ENCODE results near the gene LHPP.
"Not testable (repeated sequence)": the region's sequence is repeated elsewhere in the genome, so short reads cannot be mapped to it uniquely, and the experiment has no call there.

The LHPP gene

DNA sequence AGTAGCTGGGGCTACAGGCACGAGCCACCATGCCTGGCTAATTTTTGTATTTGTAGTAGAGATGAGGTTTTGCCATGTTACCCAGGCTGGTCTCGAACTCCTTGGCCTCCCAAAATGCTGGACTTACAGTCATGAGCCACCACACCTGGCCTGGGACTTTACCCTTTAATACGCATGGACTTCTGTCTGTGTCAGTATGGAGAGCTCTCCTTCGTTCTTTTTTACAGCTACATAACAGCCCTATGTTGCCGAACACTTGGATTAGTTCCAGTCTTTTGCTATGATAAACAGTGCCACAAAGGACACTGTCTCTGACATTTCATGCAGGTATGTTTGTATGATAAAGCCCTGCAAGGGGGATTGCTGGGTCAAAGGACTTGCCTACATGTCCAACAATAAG is 32.0 kb upstream of the LHPP start:
- no peak for DNase-seq (ENCODE audit: low spot score in 2 of 2)
- Histone ChIP-seq H3K9me3 (no peaks in the 10 kb centered on the region), H3K4me3 (no peak overlapping the region), H3K36me3 (replicated peaks) (no peaks in the 10 kb centered on the region), H3K4me1 (no peaks in the 10 kb centered on the region), H3K27me3 (ENCODE audit: low read depth) (no peaks in the 10 kb centered on the region)
- in situ Hi-C loops (cut with MboI; ENCODE audit: low sequenced_read_pairs), result no loop called here

DNA sequence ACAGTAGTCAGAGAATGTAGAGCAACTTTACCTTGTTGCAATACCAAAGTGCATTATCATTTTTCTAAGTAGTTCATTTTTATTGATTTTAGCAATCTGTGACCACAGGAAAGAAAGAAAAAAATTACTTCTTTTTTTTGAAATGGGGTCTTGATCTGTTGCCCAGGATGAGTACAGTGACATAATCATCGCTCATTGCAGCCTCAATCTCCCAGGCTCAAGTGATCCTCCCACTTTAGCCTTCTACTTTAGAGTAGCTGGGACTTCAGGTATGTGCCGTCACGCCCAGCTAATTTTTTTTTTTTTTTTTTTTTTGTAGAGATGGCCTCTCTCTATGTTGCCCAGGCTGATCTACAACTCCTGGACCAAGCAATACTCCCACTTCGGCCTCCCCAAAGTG is 31.5 kb upstream of the LHPP start:
- Histone ChIP-seq H3K4me1 (no peaks in the 10 kb centered on the region), H3K27me3 (ENCODE audit: low read depth) (no peaks in the 10 kb centered on the region), H3K9me3 (no peaks in the 10 kb centered on the region), H3K36me3 (replicated peaks) (no peaks in the 10 kb centered on the region), H3K4me3 (no peak overlapping the region)
- DNase-seq (ENCODE audit: low spot score in 2 of 2), result no peak
- in situ Hi-C loops (cut with MboI; ENCODE audit: low sequenced_read_pairs), result no loop called here

DNA sequence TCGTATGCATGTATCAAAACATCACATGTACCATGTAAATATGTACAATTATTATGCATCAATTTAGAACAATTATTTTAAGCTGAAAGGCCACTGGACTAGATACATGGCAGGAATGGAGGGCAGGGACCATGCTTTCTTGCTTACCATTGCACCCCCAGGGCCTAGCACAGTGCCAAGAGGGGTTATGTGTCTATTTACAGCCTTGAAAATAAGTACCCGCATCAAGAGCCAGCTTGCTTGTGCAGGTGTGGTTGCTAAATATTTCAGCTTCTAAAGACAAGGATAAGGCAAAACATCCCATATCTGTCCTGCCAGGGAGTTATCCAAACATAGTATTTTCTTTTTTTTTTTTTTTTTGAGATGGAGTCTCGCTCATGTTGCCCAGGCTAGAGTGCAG is 28.2 kb upstream of the LHPP start:
- no peak overlapping the region for H3K4me3 ChIP-seq
- H3K36me3 ChIP-seq (replicated peaks), result no peaks in the 10 kb centered on the region
- no peaks in the 10 kb centered on the region for H3K27me3 ChIP-seq (ENCODE audit: low read depth)
- no peaks in the 10 kb centered on the region for H3K4me1 ChIP-seq
- H3K9me3 ChIP-seq, result no peaks in the 10 kb centered on the region
- DNase-seq (ENCODE audit: low spot score in 2 of 2), result no peak
- in situ Hi-C loops (cut with MboI; ENCODE audit: low sequenced_read_pairs), result no loop called here

DNA sequence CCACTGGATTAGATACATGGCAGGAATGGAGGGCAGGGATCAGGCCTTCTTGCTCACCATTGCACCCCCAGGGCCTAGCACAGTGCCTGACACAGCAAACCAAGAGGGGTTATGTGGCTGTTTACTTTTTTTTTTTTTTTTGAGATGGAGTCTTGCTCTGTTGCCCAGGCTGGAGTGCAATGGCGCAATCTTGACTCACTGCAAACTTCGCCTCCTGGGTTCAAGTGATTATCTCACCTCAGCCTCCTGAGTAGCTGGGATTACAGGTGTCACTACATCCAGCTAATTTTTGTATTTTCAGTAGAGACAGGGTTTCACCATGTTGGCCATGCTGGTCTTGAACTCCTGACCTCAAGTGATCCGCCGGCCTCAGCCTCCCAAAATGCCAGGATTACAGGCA is 25.9 kb upstream of the LHPP start:
- H3K9me3 ChIP-seq; in situ Hi-C loops (cut with MboI; ENCODE audit: low sequenced_read_pairs); DNase-seq (ENCODE audit: low spot score in 2 of 2); H3K36me3 ChIP-seq (replicated peaks); H3K4me3 ChIP-seq; H3K4me1 ChIP-seq; H3K27me3 ChIP-seq (ENCODE audit: low read depth): not testable (repeated sequence)

DNA sequence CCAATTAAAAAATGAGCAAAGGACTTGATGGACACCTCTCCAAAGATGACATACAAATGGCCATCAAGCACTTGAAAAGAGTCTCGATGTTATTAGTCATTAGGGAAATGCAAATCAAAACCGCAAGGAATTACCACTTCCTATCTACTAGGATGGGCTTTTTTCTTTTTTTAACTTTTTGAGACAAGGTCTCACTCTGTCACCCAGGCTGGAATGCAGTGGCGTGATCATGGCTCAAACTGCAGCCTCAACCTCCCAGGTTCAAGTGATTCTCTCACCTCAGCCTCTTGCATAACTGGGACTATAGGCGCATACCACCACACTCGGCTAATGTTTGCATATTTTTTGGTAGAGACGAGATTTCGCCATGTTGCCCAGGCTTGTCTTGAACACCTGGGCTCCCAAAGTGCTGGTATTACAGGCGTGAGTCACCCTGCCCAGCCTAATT is 25.4 kb upstream of the LHPP start:
- no peaks in the 10 kb centered on the region for H3K36me3 ChIP-seq (replicated peaks)
- H3K4me3 ChIP-seq, result no peak overlapping the region
- in situ Hi-C loops (cut with MboI; ENCODE audit: low sequenced_read_pairs), result no loop called here
- no peaks in the 10 kb centered on the region for H3K9me3 ChIP-seq
- H3K4me1 ChIP-seq, result no peaks in the 10 kb centered on the region
- H3K27me3 ChIP-seq (ENCODE audit: low read depth), result no peaks in the 10 kb centered on the region
- DNase-seq (ENCODE audit: low spot score in 2 of 2), result no peak

DNA sequence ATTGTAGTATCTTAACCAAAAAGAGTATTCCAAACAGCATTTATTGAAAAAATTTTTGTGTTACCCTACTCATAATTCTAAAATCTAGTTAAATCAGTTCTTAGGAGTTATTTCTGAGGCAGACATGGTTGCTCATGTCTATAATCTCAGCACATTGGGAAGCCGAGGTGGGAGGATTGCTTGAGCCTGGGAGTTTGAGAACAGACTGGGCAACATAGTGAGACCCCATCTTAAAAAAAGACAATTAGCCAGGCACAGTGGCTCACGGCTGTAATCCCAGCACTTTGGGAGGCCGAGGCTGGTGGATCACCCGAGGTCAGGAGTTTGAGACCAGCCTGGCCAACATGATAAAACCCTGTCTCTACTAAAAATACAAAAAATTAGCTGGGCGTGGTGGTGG is 19.9 kb upstream of the LHPP start:
- H3K36me3 ChIP-seq (replicated peaks); in situ Hi-C loops (cut with MboI; ENCODE audit: low sequenced_read_pairs); H3K9me3 ChIP-seq; H3K27me3 ChIP-seq (ENCODE audit: low read depth); H3K4me1 ChIP-seq; H3K4me3 ChIP-seq; DNase-seq (ENCODE audit: low spot score in 2 of 2): not testable (repeated sequence)

DNA sequence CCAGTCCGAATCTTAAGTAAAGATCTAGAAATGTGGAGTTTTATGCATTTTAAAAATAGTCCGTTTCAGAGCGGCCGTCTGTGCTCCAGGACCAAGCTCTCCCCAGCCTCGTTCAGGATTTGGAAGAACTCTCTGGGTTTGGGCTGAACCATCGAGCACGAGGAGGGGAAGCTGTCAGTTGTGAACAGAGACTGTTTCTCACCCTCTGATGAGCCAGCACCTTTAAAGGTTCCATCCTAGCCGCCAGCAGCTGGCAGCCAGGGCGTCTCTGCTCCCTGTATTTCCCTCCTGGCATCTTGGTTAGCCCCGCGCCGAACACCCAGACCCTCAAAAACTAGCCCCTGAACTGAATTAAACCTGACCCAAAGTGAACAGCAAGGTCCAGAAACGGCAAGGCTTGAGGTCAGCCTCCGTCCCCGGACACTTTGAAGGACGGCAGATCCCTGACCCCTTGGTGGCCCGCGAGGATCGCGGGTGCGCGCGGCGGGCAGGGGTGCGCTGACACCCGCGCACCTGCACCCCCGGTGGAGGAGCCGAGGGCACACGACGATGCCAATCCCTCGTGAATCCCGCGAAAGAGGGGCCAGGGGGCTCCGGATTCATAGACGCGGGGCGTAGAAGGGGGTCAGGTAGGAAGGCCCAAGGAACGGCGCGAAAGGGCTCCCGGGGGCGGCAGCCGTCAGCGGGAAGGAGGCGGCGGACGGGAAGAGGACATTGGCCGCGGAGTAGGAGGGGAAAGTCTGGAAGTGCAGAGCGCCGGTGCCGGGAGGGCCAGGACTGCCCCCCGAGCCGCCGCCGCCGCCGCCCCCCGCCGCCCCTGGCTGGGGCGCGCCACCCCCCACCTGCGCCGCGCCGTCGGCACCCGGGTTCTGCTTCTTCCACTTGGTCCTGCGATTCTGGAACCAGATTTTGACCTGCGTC is 14.5 kb upstream of the LHPP start:
- peaks cover 31% of the 10 kb centered on the region for H3K27me3 ChIP-seq (ENCODE audit: low read depth)
- no peaks in the 10 kb centered on the region for H3K9me3 ChIP-seq
- H3K36me3 ChIP-seq (replicated peaks), result no peaks in the 10 kb centered on the region
- DNase-seq (ENCODE audit: low spot score in 2 of 2), result no peak
- H3K4me1 ChIP-seq, result peaks cover 9% of the 10 kb centered on the region
- in situ Hi-C loops (cut with MboI; ENCODE audit: low sequenced_read_pairs), result no loop called here
- H3K4me3 ChIP-seq, result no peak overlapping the region

DNA sequence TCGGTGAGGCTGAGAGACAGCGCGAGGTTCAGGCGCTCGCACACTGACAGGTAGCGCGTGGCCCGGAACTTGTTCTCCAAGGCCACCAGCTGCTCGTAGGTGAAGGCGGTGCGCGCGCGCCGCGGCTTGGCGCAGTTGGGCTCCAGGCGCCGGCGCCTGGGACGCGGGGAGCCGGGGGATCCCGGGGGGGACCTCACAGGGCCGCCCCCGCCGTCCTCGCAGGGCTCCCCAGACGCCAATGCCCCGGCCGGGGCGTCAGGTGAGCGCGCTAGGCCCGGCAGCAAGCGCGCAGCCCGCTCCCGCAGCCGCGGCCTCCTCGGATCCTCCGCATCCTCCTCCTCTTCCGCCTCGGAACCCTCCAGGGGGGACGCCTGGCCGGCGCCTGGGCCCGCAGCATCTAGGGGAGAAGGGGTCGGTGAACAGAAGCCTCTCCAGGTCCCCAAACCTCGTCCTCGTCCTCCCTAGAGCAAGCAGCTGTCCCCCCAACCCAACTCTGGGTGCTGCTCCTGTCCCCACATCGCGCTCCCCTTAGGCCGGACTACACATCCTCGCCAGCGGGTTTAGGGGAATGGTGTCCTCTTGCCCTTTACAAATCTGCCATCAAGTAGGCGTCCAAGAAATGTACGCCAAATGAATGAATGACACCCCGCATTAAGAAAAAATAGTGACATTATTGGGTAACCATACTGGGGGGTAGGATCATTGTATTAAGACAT is 13.7 kb upstream of the LHPP start:
- Histone ChIP-seq H3K27me3 (ENCODE audit: low read depth) (peaks cover 31% of the 10 kb centered on the region), H3K4me1 (peaks cover 9% of the 10 kb centered on the region), H3K9me3 (no peaks in the 10 kb centered on the region), H3K4me3 (no peak overlapping the region), H3K36me3 (replicated peaks) (no peaks in the 10 kb centered on the region)
- in situ Hi-C loops (cut with MboI; ENCODE audit: low sequenced_read_pairs), result no loop called here
- no peak for DNase-seq (ENCODE audit: low spot score in 2 of 2)

DNA sequence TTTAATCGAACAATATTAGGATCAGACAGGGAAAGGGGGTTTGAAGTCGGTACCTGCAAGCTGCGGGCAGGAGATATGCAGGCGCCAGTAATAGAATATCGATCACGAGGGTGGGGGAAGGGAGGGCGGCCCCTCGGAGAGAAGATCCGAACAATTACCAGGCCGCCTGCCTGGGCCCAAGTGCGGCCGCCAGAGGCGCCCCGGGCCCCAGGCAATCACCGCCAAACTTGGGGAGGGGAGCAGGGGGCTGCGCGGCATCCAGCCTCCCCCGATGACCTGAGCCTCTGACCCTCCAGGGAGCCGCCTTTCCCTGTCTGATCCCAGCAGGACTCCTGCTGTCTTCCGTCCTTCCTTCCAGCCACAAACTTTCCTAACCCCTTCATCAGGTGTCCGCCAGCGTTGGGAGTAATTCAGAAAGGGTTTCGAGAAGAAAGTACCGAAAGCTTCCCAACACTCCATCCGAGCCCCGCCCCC is 12.9 kb upstream of the LHPP start:
- no peak overlapping the region for H3K4me3 ChIP-seq
- no peak for DNase-seq (ENCODE audit: low spot score in 2 of 2)

DNA sequence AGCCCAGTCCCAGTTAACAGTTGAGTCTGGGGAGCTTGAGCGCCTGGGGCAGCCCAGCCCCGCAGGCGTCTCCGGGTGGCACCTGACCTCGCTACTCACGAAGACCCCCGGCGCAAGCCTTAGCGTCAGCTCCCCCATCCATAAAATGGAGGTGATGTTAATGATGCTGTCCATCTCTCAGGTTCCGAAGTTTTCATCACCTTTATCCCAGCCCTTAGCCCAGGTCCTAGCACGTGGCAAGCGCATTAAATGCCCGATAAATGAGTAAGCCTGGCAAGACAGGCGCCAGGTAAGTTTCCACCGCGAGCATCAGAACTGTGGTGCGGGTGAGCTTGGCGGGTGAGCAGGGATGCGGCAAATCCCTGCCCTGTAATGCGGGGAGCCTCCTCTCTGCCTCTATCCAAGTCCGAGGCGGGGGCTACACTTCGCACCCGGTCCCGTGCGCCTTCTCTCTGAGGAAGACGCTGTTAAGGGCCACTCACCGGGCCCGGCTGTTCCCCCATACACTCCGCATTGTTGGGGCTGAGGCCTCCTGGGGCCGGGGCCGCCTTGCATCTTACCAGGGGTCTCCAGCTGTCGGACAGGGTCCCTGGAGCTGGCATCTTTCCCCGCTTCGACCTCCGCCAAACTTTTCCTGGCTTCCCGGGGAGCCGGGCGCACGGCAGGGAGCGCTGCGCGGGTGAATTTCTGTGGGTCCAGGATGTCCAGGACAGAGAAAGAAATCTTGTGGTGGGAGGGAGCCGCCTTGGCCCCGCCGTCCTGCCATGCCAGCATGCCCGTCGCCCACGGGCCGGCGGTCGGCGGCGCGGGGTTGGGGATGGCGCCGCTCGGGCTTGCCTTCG is 12.2 kb upstream of the LHPP start:
- Histone ChIP-seq H3K36me3 (replicated peaks) (no peaks in the 10 kb centered on the region), H3K9me3 (no peaks in the 10 kb centered on the region), H3K4me1 (peaks cover 19% of the 10 kb centered on the region), H3K4me3 (peak overlapping the region; percentile 21), H3K27me3 (ENCODE audit: low read depth) (peaks cover 31% of the 10 kb centered on the region)
- in situ Hi-C loops (cut with MboI; ENCODE audit: low sequenced_read_pairs), result no loop called here
- DNase-seq (ENCODE audit: low spot score in 2 of 2), result no peak

More for the DNA sequence above, 12.9 kb upstream of the LHPP start:
- peaks cover 12% of the 10 kb centered on the region for H3K4me1 ChIP-seq
- in situ Hi-C loops (cut with MboI; ENCODE audit: low sequenced_read_pairs), result no loop called here
- H3K9me3 ChIP-seq, result no peaks in the 10 kb centered on the region
- H3K27me3 ChIP-seq (ENCODE audit: low read depth), result peaks cover 31% of the 10 kb centered on the region
- no peaks in the 10 kb centered on the region for H3K36me3 ChIP-seq (replicated peaks)

DNA sequence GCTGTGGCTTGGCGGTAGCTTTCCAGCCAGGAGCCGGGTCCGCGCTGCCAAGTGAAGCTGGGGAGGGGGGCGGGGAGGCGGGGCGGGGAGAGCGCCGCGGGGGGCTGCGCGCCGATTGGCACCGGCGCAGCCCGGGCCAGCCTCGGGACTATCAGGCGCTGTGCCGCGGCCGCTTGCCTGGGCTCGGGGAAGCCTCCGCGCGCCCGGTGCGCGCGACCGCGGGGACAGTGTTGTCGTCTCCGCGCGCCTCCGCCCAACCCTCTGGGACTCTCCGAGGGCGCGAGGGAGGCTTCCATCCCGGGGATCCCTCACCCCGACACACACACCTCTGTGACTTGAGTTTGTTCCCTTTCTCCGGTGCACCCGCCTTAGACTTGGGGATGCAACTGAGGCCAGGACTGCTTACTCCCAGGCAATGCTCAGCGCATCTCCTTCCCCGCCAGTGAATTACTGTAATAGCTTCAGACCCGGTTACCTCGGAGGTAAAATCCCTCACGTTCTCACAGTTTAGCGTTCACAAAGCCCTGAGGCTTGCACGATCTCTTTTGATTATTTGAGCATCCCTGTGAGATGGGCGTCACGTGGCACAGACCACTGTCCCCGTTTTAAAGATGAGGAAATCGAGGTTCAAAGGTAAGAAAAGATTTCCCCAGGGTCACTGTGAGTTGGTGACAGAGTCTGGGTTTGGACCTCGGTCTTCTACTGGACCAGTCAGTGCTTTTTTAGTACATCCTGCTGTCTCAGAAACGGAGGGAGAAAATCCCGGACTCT is 11.4 kb upstream of the LHPP start, which contains the start of gene NKX1-2:
NKX1-2 (minus strand) TSS at position 24 of the 771 bp plus-strand sequence. CDS start 92 bp downstream, outside the sequence.
- Histone ChIP-seq H3K4me1 (peaks cover 21% of the 10 kb centered on the region), H3K9me3 (no peaks in the 10 kb centered on the region), H3K36me3 (replicated peaks) (no peaks in the 10 kb centered on the region), H3K4me3 (peak within 1 kb of the TSS; percentile 21), H3K27me3 (ENCODE audit: low read depth) (peaks cover 31% of the 10 kb centered on the region)
- peak in 1 of 2 experiments; percentile 51 for DNase-seq (ENCODE audit: low spot score in 2 of 2)
- in situ Hi-C loops (cut with MboI; ENCODE audit: low sequenced_read_pairs), result no loop called here

DNA sequence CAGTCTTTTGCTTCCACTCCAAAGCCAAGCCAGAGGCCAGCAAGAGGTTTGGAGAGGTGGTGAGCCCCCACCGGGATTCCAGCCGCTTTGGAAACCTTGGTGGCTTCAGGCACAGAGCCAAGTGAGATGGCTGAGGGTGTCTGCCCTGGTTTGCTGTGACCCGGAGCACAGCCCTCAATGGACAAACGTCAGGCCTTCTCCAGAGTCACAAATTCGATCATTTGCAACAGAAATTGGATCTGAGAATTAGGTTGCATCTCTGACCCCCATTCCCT is 10.9 kb upstream of the LHPP start:
- DNase-seq (ENCODE audit: low spot score in 2 of 2), result no peak
- peaks cover 30% of the 10 kb centered on the region for H3K27me3 ChIP-seq (ENCODE audit: low read depth)
- no peaks in the 10 kb centered on the region for H3K36me3 ChIP-seq (replicated peaks)
- H3K9me3 ChIP-seq, result no peaks in the 10 kb centered on the region
- no peak overlapping the region for H3K4me3 ChIP-seq
- H3K4me1 ChIP-seq, result peaks cover 21% of the 10 kb centered on the region
- in situ Hi-C loops (cut with MboI; ENCODE audit: low sequenced_read_pairs), result no loop called here

DNA sequence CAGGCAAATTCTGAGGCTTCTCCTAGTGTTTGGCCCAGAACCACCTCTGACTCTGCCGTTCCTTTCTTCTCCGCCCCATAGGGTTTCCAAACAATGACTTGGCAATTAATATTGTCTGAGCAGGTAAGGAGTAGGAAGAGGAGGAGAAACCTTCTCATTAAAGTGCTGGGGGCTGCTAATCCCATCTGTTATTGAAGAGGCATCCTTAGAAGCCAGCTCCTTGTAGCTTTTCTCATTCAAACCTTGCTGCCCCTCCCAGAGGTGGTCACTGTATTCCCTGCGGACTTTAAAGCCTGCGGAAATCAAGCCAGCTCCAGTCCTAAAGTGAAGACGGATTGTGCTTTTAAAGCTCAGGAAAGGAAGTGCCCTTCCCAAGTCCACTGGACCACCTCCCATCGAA is 10.3 kb upstream of the LHPP start:
- peak in 1 of 2 experiments; percentile 22 for DNase-seq (ENCODE audit: low spot score in 2 of 2)
- Histone ChIP-seq H3K4me3 (no peak overlapping the region), H3K36me3 (replicated peaks) (no peaks in the 10 kb centered on the region), H3K27me3 (ENCODE audit: low read depth) (peaks cover 29% of the 10 kb centered on the region), H3K4me1 (peaks cover 21% of the 10 kb centered on the region), H3K9me3 (no peaks in the 10 kb centered on the region)
- in situ Hi-C loops (cut with MboI; ENCODE audit: low sequenced_read_pairs), result no loop called here
